Fibroblast of mammary gland (primary cell): Measurements from ENCODE around the gene XCL1.
"Not testable (repeated sequence)": the region's sequence is repeated elsewhere in the genome, so short reads cannot be mapped to it uniquely, and the experiment has no call there.

Source experiments
- DNase-seq: peaks from one replicate; pipeline ENCODE4 v3.0.0-alpha.2; 2010; ENCODE audit warnings: low read depth
- H3K4me3 ChIP-seq: 2 replicates; pipeline ENCODE4 v1.5.1; 2011; ENCODE audit warnings: low read depth, mild to moderate bottlenecking, low read length, moderate library complexity; ENCODE audit not compliant: control insufficient read depth
- TF ChIP-seq, protein P1 (sequence below): conservative IDR thresholded peaks from 2 replicates; pipeline ENCODE4 v1.5.1; 2011; ENCODE audit warnings: low read depth, low read length, inconsistent platforms; ENCODE audit not compliant: control insufficient read depth, insufficient read depth

The XCL1 gene

DNA sequence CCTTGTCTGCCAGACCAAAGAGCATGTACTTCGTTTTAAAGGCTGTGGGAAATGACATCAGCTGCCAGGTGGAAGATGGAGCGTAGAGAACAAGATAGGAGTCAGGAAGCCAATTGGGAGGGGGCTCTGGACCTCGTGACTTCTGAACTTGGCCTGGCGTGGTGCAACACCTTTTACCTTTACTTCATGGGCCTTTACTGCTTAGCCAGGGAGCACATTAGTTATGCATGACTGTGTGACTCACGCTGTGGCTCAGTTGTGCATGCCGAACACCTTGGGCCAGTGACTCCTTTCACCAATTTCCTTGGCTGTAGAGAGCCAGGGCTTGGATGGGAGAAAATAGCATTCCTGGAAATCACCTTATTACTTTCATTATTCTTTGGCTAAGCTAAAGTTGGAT, 7.2 kb downstream of the XCL1 start:
- no peak for DNase-seq
- TF ChIP-seq, protein P1, sequence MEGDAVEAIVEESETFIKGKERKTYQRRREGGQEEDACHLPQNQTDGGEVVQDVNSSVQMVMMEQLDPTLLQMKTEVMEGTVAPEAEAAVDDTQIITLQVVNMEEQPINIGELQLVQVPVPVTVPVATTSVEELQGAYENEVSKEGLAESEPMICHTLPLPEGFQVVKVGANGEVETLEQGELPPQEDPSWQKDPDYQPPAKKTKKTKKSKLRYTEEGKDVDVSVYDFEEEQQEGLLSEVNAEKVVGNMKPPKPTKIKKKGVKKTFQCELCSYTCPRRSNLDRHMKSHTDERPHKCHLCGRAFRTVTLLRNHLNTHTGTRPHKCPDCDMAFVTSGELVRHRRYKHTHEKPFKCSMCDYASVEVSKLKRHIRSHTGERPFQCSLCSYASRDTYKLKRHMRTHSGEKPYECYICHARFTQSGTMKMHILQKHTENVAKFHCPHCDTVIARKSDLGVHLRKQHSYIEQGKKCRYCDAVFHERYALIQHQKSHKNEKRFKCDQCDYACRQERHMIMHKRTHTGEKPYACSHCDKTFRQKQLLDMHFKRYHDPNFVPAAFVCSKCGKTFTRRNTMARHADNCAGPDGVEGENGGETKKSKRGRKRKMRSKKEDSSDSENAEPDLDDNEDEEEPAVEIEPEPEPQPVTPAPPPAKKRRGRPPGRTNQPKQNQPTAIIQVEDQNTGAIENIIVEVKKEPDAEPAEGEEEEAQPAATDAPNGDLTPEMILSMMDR: no peak

DNA sequence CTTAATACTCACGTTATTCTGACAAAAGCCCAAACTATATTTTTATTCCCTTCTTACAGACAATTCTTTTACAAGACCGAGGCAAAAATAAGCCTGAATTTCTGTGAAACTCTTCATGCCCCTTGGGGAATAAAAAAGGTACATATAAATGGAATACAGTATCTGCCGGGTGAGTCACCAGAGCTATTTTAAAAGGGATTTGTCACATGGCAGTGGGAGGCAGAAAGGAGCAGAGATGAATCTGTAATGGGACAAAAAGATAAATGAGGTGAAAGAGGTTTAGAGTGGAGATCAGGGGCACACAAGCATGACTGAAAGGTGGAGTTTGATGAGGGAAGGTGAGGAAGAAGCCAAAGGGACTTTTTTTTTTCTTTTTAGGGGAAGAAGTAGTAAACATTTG, 8.8 kb downstream of the XCL1 start:
- no peak overlapping the region for H3K4me3 ChIP-seq
- peak; percentile 83 for DNase-seq
- TF ChIP-seq, protein P1: no peak

More for the DNA sequence above, 7.2 kb downstream of the XCL1 start:
- H3K4me3 ChIP-seq: no peak overlapping the region

GRCh38 chr1:168585937-168586336, 9.5 kb downstream of the XCL1 start:
- H3K4me3 ChIP-seq: no peak overlapping the region
- TF ChIP-seq, protein P1: no peak
- DNase-seq: no peak

GRCh38 chr1:168589167-168589566, 12.8 kb downstream of the XCL1 start:
- DNase-seq: no peak
- TF ChIP-seq, protein P1: no peak
- H3K4me3 ChIP-seq: no peak overlapping the region

DNA sequence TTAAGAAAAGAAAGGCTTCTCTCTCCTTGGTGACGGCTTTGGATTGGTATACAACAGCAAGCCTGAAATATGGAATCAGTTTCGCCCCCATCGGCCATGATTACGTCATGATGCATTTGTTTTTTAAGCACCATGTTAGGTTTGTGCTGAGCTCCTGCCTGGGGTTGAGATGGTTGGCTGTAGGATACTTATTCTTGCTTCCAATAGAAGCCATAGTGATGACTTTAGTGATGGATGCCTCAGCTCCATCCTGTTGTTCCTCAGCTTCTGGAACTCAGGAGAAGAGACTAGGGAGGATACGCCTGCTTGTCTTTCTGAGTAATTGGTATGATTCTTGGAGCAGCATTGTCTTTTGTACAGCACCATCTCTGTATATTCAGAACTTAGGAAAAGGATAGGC, 14.7 kb downstream of the XCL1 start:
- no peak for DNase-seq
- TF ChIP-seq, protein P1: no peak
- no peak overlapping the region for H3K4me3 ChIP-seq

DNA sequence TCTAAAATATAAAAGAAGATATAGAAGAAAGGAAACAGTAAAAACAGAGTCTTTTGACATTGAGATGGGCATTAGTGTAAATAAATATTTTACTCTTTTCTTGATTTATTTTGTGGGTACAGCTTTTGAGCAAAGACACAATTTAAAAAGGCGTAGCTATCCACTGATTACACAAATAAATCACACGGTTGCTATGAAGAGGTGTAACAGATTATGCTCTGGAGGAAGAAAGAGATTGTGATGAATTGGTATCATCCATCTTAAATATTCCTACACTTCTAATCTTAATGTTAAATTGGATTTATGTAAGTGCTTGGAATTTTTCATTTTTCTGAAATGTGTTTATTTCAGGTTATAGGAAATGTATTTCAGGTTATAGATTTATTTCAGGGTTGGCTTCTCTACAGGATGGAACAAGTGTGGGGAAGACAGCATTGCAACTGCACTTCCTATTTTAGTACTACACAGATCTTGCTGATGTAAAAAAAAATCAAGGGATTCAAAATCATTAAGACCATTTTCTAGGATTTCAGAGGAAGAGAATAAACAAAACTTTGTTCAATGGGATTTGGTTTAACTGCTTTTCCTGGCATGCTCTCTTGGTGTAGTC, 15.3 kb downstream of the XCL1 start:
- H3K4me3 ChIP-seq: no peak overlapping the region
- DNase-seq: no peak
- TF ChIP-seq, protein P1: no peak

DNA sequence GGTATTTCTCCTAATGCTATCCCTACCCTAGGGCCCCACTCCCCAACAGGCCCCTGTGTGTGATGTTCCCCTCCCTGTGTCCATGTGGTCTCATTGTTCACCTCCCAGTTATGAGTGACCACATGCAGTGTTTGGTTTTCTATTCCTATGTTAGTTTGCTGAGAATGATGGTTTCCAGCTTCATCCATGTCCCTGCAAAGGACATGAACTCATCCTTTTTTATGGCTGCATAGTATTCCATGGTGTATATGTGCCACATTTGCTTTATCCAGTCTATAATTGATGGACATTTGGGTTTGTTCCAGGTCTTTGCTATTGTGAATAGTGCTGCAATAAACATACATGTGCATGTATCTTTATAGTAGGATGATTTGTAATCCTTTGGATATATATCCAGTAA, 19.0 kb downstream of the XCL1 start:
- DNase-seq: not testable (repeated sequence)

More for the DNA sequence above, 19.0 kb downstream of the XCL1 start:
- not testable (repeated sequence) for H3K4me3 ChIP-seq
